Smooth muscle cell (in vitro differentiated cells): Measurements from ENCODE around the gene SLC39A3. TPM values are rescaled to one million over a fixed set of nuclear protein-coding genes. Genes with fewer than 3 reads are reported as not detected.

Experiments
- DNase-seq: peaks from one replicate; lab custom pipeline; 2025; ENCODE audit not compliant: unreplicated experiment; lab: John Stamatoyannopoulos, UW
- H2AFZ ChIP-seq: fragments of 200-600 bp; sonication (generic); 2 replicates; pipeline ENCODE4 v1.6.0; 2016; ENCODE audit warnings: antibody characterized with exemption, low read depth, mild to moderate bottlenecking
- H3F3A ChIP-seq: fragments of 200-600 bp; sonication (generic); 2 replicates; pipeline ENCODE4 v1.6.0; 2017; ENCODE audit warnings: antibody characterized with exemption, low read depth
- H3K27ac ChIP-seq: fragments of 200-600 bp; sonication (generic); 2 replicates; pipeline ENCODE4 v1.5.1; 2016; ENCODE audit warnings: low read depth, mild to moderate bottlenecking
- H3K27me3 ChIP-seq: fragments of 200-600 bp; sonication (generic); 2 replicates; pipeline ENCODE4 v1.6.1; 2016; ENCODE audit warnings: low read depth, mild to moderate bottlenecking
- H3K36me3 ChIP-seq: fragments of 200-600 bp; sonication (generic); 2 replicates; pipeline ENCODE4 v1.5.1; 2016; ENCODE audit warnings: low read depth
- H3K4me1 ChIP-seq: fragments of 200-600 bp; sonication (generic); 2 replicates; pipeline ENCODE4 v1.5.1; 2016; ENCODE audit warnings: low read depth
- H3K4me2 ChIP-seq: fragments of 200-600 bp; sonication (generic); 2 replicates; pipeline ENCODE4 v1.6.0; 2016; ENCODE audit warnings: mild to moderate bottlenecking
- H3K4me3 ChIP-seq: fragments of 200-600 bp; sonication (generic); 2 replicates; pipeline ENCODE4 v1.5.1; 2016; ENCODE audit warnings: mild to moderate bottlenecking
- H3K79me2 ChIP-seq: fragments of 200-600 bp; sonication (generic); 2 replicates; pipeline ENCODE4 v1.6.0; 2016; ENCODE audit warnings: low read depth, mild to moderate bottlenecking
- H3K9ac ChIP-seq: fragments of 200-600 bp; sonication (generic); 2 replicates; pipeline ENCODE4 v1.6.0; 2016; ENCODE audit warnings: low read depth
- H3K9me3 ChIP-seq: fragments of 200-600 bp; sonication (generic); replicated peaks from 2 replicates; pipeline ENCODE4 v1.5.1; 2016; ENCODE audit warnings: low read depth
- H4K20me1 ChIP-seq: fragments of 200-600 bp; sonication (generic); 2 replicates; pipeline ENCODE4 v1.6.0; 2016; ENCODE audit warnings: low read depth
- CTCF ChIP-seq: fragments of 200-600 bp; sonication (generic); IDR thresholded peaks from 2 replicates; pipeline ENCODE4 v1.5.1; 2017; ENCODE audit warnings: borderline replicate concordance, mild to moderate bottlenecking, antibody characterized with exemption; ENCODE audit not compliant: insufficient read depth, poor library complexity, severe bottlenecking
- WGBS: methylation state at CpG from one replicate; pipeline ENCODE4 v1.1.7; 2016; ENCODE audit warnings: low lambda C conversion rate; 5-methylcytosine and 5-hydroxymethylcytosine counted together
- polyA plus RNA-seq: library from polyadenylated mRNA; unstranded; fragments of >200 nt; fragmentation: Nextera tagmentation; extraction: Ambion mirVana; gene quantifications from 2 replicates; pipeline ENCODE4 v1.2.1, GENCODE V29; 2016
- total RNA-seq: library from RNA; depleted of rRNA; stranded (reverse); fragments of >200 nt; gene quantifications from 2 replicates; pipeline ENCODE4 v1.2.3, GENCODE V29; 2014

The SLC39A3 gene
- total and polyA plus RNA-seq, 2 experiments from 2014 or later: 24.2 to 46.1 TPM

DNA sequence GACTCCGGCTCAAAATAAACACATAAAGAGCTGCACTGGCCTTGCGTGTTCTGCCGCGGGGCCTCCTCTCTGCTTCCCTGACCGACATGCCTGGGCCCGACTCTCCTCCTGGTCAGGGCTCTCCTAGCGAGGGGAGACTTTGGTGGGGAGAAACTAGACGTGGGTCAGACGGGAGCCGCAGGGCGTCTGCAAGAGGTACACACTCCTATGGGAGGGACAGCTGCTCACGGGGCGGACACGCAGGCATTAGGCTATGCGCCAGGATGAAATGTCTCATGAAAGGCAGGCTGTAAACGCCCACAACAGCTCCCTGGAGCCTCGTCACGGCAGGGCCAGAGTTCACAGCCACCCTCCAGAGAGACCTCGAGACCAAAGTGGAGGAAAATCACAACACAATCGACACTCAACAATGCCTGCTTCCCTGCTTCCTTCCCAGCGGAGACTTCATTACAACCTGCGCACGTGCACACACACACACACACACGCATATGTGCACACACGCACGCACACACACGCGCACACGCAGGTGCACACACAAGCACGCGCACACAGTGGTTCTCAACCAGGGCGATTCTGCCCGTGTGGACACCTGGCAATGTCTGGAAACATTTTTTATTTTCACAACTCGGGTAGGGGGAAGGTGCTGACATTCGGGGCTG lies 5.8 kb downstream of the SLC39A3 start:
- H3K36me3 ChIP-seq: peaks cover 4% of the 10 kb centered on the region
- H4K20me1 ChIP-seq: no peaks in the 10 kb centered on the region
- no peaks in the 10 kb centered on the region for H3F3A ChIP-seq
- DNase-seq: no peak
- H3K27me3 ChIP-seq: no peaks in the 10 kb centered on the region
- TF ChIP-seq CTCF: no peak
- WGBS: 96% methylated on average over 35 of the region's 35 CpGs
- H3K4me3 ChIP-seq: no peak overlapping the region
- no peaks in the 10 kb centered on the region for H3K79me2 ChIP-seq
- no peaks in the 10 kb centered on the region for H3K9me3 ChIP-seq
- H3K9ac ChIP-seq: no peak overlapping the region
- H3K4me2 ChIP-seq: no peak overlapping the region
- H2AFZ ChIP-seq: no peak overlapping the region
- no peak overlapping the region for H3K27ac ChIP-seq
- H3K4me1 ChIP-seq: no peaks in the 10 kb centered on the region

DNA sequence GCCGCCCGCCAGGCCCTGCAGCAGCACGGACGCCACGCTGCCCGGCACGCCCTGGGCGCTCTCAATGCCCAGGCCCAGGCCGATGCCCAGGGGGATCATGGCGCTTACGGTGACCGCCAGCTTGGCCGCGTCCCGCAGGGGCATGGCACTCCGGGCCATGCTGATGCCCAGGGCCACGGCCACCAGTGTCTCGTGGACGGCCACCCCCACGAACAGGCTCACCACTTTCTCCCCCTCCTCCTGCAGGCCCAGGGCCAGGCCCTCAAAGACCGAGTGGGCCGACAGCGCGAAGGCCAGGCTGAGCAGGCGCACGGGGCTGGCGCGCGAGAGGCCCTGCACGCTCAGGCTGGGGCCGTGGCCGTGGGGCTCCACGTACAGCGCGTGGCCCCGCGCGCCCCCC lies 6.9 kb downstream of the SLC39A3 start:
- H3F3A ChIP-seq: no peaks in the 10 kb centered on the region
- no peak overlapping the region for H3K4me2 ChIP-seq
- no peaks in the 10 kb centered on the region for H3K79me2 ChIP-seq
- no peak overlapping the region for H2AFZ ChIP-seq
- TF ChIP-seq CTCF: no peak
- H3K27ac ChIP-seq: no peak overlapping the region
- 99% methylated on average over 38 of the region's 38 CpGs for WGBS
- H3K36me3 ChIP-seq: peaks cover 4% of the 10 kb centered on the region
- no peaks in the 10 kb centered on the region for H3K9me3 ChIP-seq
- no peak overlapping the region for H3K9ac ChIP-seq
- DNase-seq: no peak
- no peak overlapping the region for H3K4me3 ChIP-seq
- no peaks in the 10 kb centered on the region for H3K27me3 ChIP-seq
- no peaks in the 10 kb centered on the region for H4K20me1 ChIP-seq
- no peaks in the 10 kb centered on the region for H3K4me1 ChIP-seq

DNA sequence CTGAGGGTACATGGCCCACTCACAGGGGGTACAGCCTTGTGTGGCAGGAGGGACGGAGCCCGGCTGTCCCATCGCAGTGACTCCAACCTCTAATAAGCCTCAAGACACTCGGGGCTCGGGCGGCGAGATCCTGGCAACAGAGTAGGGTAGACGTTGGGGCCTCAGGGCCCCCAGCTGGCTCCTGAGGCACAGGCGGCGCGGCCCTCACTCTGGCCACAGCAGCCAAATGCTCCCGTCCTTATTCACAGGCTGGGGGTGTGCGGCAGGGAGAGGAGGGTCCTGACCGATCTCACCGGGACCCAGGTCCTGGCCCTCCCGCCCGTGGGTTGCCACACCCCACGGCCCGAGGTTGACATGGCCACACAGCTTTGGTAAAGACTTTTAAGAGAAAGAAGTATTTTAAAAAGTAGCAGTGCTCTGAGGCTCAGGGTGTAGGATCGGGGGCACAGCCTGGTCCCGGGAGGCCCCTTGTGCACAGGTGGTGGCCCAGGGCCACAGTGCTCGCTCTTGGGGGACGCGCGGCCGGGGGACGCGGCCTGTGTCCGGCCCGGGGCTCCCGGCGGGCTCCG lies 7.6 kb downstream of the SLC39A3 start:
- WGBS: 97% methylated on average over 26 of the region's 33 CpGs
- Histone ChIP-seq H3K27me3 (no peaks in the 10 kb centered on the region), H2AFZ (no peak overlapping the region), H3K79me2 (no peaks in the 10 kb centered on the region), H3K27ac (no peak overlapping the region), H3K9me3 (no peaks in the 10 kb centered on the region), H3K9ac (no peak overlapping the region), H3K4me2 (no peak overlapping the region), H3K36me3 (peaks cover 4% of the 10 kb centered on the region), H3K4me1 (no peaks in the 10 kb centered on the region), H4K20me1 (no peaks in the 10 kb centered on the region), H3K4me3 (no peak overlapping the region), H3F3A (no peaks in the 10 kb centered on the region)
- TF ChIP-seq CTCF: no peak
- DNase-seq: no peak
